Karpas-422 (cell line): ENCODE results near the gene NANOS3. TPM values are rescaled to one million over a fixed set of nuclear protein-coding genes. Genes with fewer than 3 reads are reported as not detected.
"Not testable (repeated sequence)": the region's sequence is repeated elsewhere in the genome, so short reads cannot be mapped to it uniquely, and the experiment has no call there.

Experiments
- DNase-seq: peaks from one replicate; pipeline ENCODE4 v3.0.0-alpha.2; 2015
- H2AFZ ChIP-seq: fragments of 200-600 bp; sonication (generic); 2 replicates; pipeline ENCODE4 v1.6.1; 2014; ENCODE audit warnings: antibody characterized with exemption, low read length, mixed read lengths
- H3K27ac ChIP-seq: fragments of 200-600 bp; sonication (generic); 2 replicates; pipeline ENCODE4 v1.5.1; 2014; ENCODE audit warnings: mild to moderate bottlenecking, low read length, moderate library complexity
- H3K27me3 ChIP-seq: fragments of 200-600 bp; sonication (generic); 2 replicates; pipeline ENCODE4 v1.6.1; 2014; ENCODE audit warnings: low read length, mixed read lengths
- H3K36me3 ChIP-seq: fragments of 200-600 bp; sonication (generic); 2 replicates; pipeline ENCODE4 v1.6.1; 2014; ENCODE audit warnings: low read length, mixed read lengths; ENCODE audit not compliant: insufficient read depth
- H3K4me1 ChIP-seq: fragments of 200-600 bp; sonication (generic); 2 replicates; pipeline ENCODE4 v1.6.1; 2014; ENCODE audit warnings: mild to moderate bottlenecking, low read length, mixed read lengths
- H3K4me2 ChIP-seq: fragments of 200-600 bp; sonication (generic); 2 replicates; pipeline ENCODE4 v1.6.1; 2014; ENCODE audit warnings: low read length, low read depth, mild to moderate bottlenecking; ENCODE audit not compliant: poor library complexity, severe bottlenecking
- H3K4me3 ChIP-seq: fragments of 200-600 bp; sonication (generic); 2 replicates; pipeline ENCODE4 v1.5.1; 2014; ENCODE audit warnings: mild to moderate bottlenecking, antibody characterized with exemption, low read length, mixed read lengths
- H3K79me2 ChIP-seq: fragments of 200-600 bp; sonication (generic); 2 replicates; pipeline ENCODE4 v1.6.1; 2014; ENCODE audit warnings: mild to moderate bottlenecking, low read length, mixed read lengths
- H3K9ac ChIP-seq: fragments of 200-600 bp; sonication (generic); 2 replicates; pipeline ENCODE4 v1.6.0; 2014; ENCODE audit warnings: low read length
- H3K9me2 ChIP-seq: fragments of 200-600 bp; sonication (generic), shearing (Covaris generic); replicated peaks from 2 replicates; pipeline ENCODE4 v1.6.0; 2014; ENCODE audit warnings: mild to moderate bottlenecking, low read length, moderate library complexity; ENCODE audit not compliant: insufficient read depth
- H3K9me3 ChIP-seq: fragments of 300-700, 200-600 bp; sonication (generic); 2 replicates; pipeline ENCODE4 v1.6.1; 2014; ENCODE audit warnings: low read length, mixed read lengths
- H4K20me1 ChIP-seq: fragments of 200-600 bp; sonication (generic); 2 replicates; pipeline ENCODE4 v1.6.1; 2014; ENCODE audit warnings: mild to moderate bottlenecking, antibody characterized with exemption, low read length, low read depth; ENCODE audit not compliant: insufficient read depth
- total RNA-seq: library from RNA; depleted of rRNA; stranded (reverse); fragments of >200 nt; shearing (Covaris generic); gene quantifications from 2 replicates; pipeline ENCODE4 v1.2.3, GENCODE V29; 2014; ENCODE audit warnings: low replicate concordance

The NANOS3 gene
- total RNA-seq, 1 experiment from 2014 or later = not detected

DNA sequence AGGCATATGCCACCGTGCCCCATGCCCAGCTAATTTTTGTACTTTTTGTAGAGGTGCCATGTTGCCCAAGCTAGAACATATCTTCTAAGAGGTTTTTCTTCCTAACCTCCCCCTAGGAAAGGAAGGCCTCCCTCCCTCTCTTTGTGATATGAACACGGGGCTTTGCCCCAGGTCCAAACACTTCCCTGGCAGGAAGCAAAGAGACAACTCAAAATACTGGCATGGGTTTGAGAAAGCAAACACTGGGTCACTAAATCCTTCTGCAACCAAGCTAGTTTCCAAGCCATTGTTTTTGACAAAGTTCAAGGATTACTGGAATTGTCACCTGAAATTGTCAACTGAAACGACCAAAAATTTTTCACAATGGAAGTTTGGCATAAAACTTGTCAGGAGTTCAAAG, 37.8 kb downstream of the NANOS3 start:
- no peaks in the 10 kb centered on the region for H3K9me3 ChIP-seq
- no peaks in the 10 kb centered on the region for H3K27me3 ChIP-seq
- H3K36me3 ChIP-seq = peaks cover 10% of the 10 kb centered on the region
- H3K9me2 ChIP-seq = no peaks in the 10 kb centered on the region
- H2AFZ ChIP-seq = no peak overlapping the region
- H3K4me1 ChIP-seq = no peaks in the 10 kb centered on the region
- no peak for DNase-seq
- H3K4me2 ChIP-seq = no peak overlapping the region
- no peaks in the 10 kb centered on the region for H4K20me1 ChIP-seq
- no peak overlapping the region for H3K9ac ChIP-seq
- no peak overlapping the region for H3K4me3 ChIP-seq
- H3K27ac ChIP-seq = no peak overlapping the region
- no peaks in the 10 kb centered on the region for H3K79me2 ChIP-seq

DNA sequence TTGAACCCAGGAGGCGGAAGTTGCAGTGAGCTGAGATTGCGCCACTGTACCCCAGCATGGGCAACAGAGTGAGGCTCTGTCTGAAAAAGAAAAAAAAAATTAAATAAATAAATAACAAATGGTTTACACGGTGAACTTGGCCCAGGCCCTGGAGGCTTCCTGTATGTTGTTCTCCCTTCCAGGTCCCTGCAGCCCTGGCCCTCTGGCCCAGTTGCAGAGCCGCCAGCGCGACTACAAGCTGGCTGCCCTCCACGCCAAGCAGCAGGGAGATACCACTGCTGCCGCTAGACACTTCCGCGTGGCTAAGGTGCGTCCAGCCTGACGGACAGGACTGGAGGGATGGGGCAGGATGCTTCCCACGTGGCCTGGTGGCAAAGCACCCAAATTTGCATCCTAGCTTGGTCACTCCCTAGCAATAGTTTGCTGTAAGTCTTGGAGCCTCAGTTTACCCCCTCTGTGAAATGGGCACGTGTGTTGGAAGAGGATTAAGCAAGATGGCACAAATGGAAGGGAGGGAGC, 41.0 kb downstream of the NANOS3 start:
- H4K20me1 ChIP-seq = no peaks in the 10 kb centered on the region
- H3K79me2 ChIP-seq = no peaks in the 10 kb centered on the region
- no peak overlapping the region for H2AFZ ChIP-seq
- H3K36me3 ChIP-seq = peaks cover 34% of the 10 kb centered on the region
- no peak overlapping the region for H3K4me3 ChIP-seq
- no peak for DNase-seq
- no peaks in the 10 kb centered on the region for H3K9me2 ChIP-seq
- no peak overlapping the region for H3K4me2 ChIP-seq
- no peaks in the 10 kb centered on the region for H3K4me1 ChIP-seq
- H3K27ac ChIP-seq = no peak overlapping the region
- no peak overlapping the region for H3K9ac ChIP-seq
- no peaks in the 10 kb centered on the region for H3K27me3 ChIP-seq
- H3K9me3 ChIP-seq = peaks cover 5% of the 10 kb centered on the region

DNA sequence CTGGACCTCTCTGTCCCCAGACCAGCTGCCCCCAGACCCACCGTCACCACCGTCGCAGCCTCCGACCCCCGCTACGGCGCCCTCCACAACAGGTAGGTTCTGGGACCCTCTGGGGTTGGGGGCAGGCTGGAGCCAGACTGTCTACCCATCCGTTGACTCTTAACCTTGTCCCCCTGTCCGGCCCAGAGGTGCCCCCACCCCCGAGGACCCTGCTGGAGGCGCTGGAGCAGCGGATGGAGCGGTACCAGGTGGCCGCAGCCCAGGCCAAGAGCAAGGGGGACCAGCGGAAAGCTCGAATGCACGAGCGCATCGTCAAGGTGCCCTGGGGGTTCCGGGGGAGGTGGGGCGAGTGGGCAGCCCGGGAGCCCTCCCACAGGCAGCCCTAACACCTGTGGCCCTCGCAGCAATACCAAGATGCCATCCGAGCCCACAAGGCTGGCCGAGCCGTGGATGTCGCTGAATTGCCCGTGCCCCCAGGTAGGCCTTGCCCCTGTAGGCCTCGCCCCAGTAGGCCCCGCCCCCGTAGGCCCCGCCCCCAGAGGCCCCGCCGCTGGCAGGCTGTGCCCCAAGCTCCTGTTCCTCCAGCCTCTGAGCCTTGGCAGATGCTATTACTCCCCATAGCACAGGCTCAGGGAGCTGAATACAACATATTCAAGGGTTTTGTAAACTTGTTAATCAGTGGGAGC, 41.9 kb downstream of the NANOS3 start:
- Histone ChIP-seq H3K4me3 (no peak overlapping the region), H3K36me3 (peaks cover 34% of the 10 kb centered on the region), H3K4me1 (no peaks in the 10 kb centered on the region), H3K79me2 (no peaks in the 10 kb centered on the region), H3K9ac (no peak overlapping the region), H2AFZ (no peak overlapping the region), H3K4me2 (no peak overlapping the region), H3K9me2 (no peaks in the 10 kb centered on the region), H4K20me1 (no peaks in the 10 kb centered on the region), H3K9me3 (peaks cover 5% of the 10 kb centered on the region), H3K27me3 (no peaks in the 10 kb centered on the region), H3K27ac (no peak overlapping the region)
- DNase-seq = no peak

DNA sequence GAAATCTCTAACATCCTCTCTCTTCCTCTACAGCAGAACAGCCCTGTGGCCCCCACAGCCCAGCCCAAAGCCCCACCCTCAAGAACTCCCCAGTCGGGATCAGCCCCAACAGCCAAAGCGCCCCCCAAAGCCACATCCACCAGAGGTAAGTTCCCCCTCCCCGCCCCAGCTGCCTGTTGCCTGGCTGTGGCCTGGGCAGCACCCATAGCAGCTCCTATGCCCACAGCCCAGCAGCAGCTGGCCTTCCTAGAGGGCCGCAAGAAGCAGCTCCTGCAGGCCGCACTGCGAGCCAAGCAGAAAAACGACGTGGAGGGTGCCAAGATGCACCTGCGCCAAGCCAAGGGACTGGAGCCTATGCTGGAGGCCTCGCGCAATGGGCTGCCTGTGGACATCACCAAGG, 43.6 kb downstream of the NANOS3 start:
- H3K4me1 ChIP-seq = no peaks in the 10 kb centered on the region
- no peaks in the 10 kb centered on the region for H3K27me3 ChIP-seq
- H3K4me2 ChIP-seq = no peak overlapping the region
- no peaks in the 10 kb centered on the region for H3K9me2 ChIP-seq
- H3K27ac ChIP-seq = no peak overlapping the region
- H4K20me1 ChIP-seq = no peaks in the 10 kb centered on the region
- H3K4me3 ChIP-seq = no peak overlapping the region
- DNase-seq = no peak
- H3K9me3 ChIP-seq = peaks cover 5% of the 10 kb centered on the region
- H3K9ac ChIP-seq = no peak overlapping the region
- no peaks in the 10 kb centered on the region for H3K79me2 ChIP-seq
- no peak overlapping the region for H2AFZ ChIP-seq
- peaks cover 34% of the 10 kb centered on the region for H3K36me3 ChIP-seq

DNA sequence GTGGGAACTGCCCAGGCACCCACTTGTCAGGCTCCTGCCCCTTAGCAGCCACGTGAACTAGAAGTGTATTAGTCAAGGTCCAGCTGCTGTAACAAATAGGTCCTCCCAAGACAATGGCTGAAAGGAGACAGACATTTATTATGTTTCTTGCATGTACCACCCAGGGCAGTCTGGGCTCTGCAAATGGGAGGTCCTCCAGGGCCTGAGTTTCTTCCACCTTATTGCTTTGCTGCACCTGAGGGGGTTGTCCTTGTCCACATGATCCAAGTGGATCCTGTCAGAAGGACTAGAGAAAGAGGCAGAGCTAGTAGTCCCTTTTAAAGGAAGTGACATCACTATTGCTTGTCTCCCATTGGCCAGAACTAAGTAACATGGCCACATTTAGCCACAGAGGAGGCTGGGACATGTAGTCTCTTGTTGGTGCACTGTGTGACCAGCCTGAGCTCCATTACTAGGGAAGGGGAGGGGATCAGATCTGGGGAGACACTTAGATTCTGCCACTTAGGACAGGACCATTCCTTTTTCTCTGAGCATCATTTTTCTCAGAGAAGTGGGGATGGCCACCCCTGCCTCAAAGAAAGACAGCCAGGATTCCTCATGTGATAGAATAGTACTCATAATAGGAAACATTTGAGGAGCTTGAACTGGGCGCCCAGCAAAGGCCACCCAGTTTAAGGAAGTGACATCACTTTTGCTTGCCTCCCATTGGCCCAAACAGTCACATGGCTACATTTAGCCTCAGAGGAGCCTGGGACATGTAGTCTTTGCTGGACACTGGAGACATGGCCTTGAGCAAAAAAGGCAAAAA, 44.2 kb downstream of the NANOS3 start:
- H3K79me2 ChIP-seq = no peaks in the 10 kb centered on the region
- H3K36me3 ChIP-seq = peaks cover 34% of the 10 kb centered on the region
- no peak overlapping the region; the same call in 1 of the 2 replicates for H2AFZ ChIP-seq

DNA sequence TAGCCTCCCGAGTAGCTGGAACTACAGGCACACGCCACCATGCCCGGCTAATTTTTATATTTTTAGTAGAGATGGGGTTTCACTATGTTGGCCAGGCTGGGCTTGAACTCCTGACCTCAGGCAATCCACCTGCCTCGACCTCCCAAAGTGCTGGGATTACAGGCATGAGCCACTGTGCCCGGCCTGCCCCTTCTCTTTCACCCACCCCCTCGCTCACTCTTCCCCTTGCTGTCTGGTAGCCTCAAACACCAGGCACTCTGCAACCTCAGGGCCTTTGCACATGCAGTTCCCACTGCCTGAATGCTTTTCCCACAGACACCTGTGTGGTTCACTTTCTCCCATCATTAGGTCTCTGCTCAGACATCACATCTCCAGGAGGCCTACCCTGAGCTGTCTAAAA, 45.2 kb downstream of the NANOS3 start:
- H3K4me1 ChIP-seq, DNase-seq, H4K20me1 ChIP-seq, H3K9me2 ChIP-seq, H3K27ac ChIP-seq, H3K27me3 ChIP-seq, H3K9me3 ChIP-seq, H3K4me2 ChIP-seq, H2AFZ ChIP-seq, H3K9ac ChIP-seq, H3K79me2 ChIP-seq, H3K4me3 ChIP-seq: not testable (repeated sequence)
- H3K36me3 ChIP-seq = peaks cover 34% of the 10 kb centered on the region

More for the DNA sequence above, 44.2 kb downstream of the NANOS3 start:
- Histone ChIP-seq H3K4me3 (no peak overlapping the region), H3K4me2 (no peak overlapping the region), H3K9me3 (peaks cover 5% of the 10 kb centered on the region), H3K27ac (no peak overlapping the region), H3K27me3 (no peaks in the 10 kb centered on the region), H3K4me1 (no peaks in the 10 kb centered on the region), H3K9ac (no peak overlapping the region), H4K20me1 (no peaks in the 10 kb centered on the region), H3K9me2 (no peaks in the 10 kb centered on the region)
- DNase-seq = peak; percentile 90

DNA sequence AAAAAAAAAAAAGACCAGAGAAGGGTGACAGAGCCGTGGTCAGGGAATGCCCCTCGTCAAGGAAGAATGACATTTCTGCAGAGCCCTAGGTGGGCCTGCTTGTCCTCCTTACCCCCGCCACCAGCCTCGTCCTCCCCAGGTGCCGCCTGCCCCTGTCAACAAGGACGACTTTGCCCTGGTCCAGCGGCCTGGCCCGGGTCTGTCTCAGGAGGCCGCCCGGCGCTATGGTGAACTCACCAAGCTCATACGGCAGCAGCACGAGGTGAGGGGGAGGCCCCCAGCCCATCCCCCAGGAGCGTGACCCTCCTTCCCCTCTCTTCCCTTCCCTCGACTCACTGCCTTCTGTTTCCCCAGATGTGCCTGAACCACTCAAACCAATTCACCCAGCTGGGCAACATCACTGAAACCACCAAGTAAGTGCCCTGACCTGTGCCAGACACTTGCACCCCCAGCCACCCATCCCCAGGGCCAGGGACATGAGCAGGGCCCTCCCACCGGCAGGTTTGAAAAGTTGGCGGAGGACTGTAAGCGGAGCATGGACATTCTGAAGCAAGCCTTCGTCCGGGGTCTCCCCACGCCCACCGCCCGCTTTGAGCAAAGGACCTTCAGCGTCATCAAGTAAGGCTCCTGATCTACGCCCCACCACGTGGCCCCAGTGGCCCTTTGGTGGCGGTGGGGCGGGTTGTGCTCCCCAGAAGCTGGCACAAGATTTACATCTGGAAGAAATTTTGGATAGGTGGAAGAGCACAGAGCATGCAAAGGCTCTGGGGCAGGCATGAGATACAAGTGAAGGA, 46.5 kb downstream of the NANOS3 start:
- DNase-seq = no peak
- Histone ChIP-seq H3K9ac (no peak overlapping the region), H3K27me3 (no peaks in the 10 kb centered on the region), H3K9me2 (no peaks in the 10 kb centered on the region), H4K20me1 (no peaks in the 10 kb centered on the region), H3K9me3 (peaks cover 5% of the 10 kb centered on the region), H3K36me3 (peaks cover 34% of the 10 kb centered on the region), H3K4me2 (no peak overlapping the region), H2AFZ (no peak overlapping the region), H3K4me1 (no peaks in the 10 kb centered on the region), H3K79me2 (no peaks in the 10 kb centered on the region), H3K4me3 (no peak overlapping the region), H3K27ac (no peak overlapping the region)

DNA sequence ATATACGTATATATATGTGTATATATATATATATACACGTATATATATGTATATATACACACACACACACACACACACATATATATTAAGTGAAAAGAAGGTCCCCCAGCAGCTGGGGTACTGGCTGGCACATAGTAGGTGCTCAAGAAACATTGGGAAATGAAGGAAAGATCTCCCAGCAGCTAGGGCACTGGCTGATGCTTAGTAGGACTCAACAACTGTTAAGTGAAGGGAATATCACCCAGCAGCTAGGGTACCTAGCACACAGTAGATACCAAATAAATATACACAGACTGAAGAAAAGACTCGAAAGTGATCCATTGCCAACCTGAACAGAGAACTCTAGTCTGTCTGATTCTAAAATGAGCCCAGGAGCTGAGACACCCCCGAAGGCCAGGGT, 49.1 kb downstream of the NANOS3 start:
- Histone ChIP-seq H3K79me2 (no peaks in the 10 kb centered on the region), H4K20me1 (no peaks in the 10 kb centered on the region), H3K27me3 (no peaks in the 10 kb centered on the region), H3K4me1 (no peaks in the 10 kb centered on the region), H3K9me2 (no peaks in the 10 kb centered on the region), H3K36me3 (peaks cover 13% of the 10 kb centered on the region), H3K4me3 (no peak overlapping the region), H3K27ac (no peak overlapping the region), H3K4me2 (no peak overlapping the region), H2AFZ (no peak overlapping the region), H3K9me3 (no peaks in the 10 kb centered on the region; the same call in 1 of the 2 replicates), H3K9ac (no peak overlapping the region)
- no peak for DNase-seq
